Erythroblast (primary cell): ENCODE results near the gene COL13A1.

Experiments
- GATA1 ChIP-seq: IDR thresholded peaks from 2 replicates; pipeline ENCODE4 v1.6.1; 2011; ENCODE audit warnings: low read depth, mild to moderate bottlenecking, control low read depth, low read length, moderate library complexity
- POLR2A ChIP-seq: IDR thresholded peaks from 2 replicates; pipeline ENCODE4 v1.6.1; 2011; ENCODE audit warnings: mild to moderate bottlenecking, low read length

DNA sequence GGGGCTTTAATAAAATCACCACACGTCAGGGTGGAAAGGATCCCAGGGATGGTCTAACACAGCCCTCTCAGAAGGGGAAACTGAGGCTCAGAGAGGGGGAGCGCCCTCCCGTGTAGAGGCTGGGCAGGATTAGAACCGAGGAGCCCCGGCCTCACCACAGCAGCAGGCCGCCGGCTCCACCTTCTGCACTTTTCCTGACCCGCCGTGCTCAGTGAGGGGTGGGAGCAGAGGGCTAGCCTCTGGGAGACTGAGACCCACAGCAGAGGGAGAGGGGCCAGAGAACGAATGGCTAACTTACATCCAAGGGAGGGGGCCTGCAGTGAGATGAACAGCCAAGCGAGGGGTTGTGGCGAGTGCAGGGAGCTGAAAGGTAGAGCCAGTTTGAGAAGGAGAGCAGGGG lies 79.5 kb downstream of the COL13A1 start:
- TF ChIP-seq POLR2A (no peak), GATA1 (no peak)
